HEK293 (cell line): ENCODE results near the gene SLF2.
A peak's percentile ranks its signal among the peaks of the same experiment; 100 is the strongest.

Experiments used
- CTCF ChIA-PET: fragments of 350-600 bp; formaldehyde crosslinking; extraction: SDS; loops from one replicate; lab custom pipeline; 2021; ENCODE audit warnings: antibody characterized with exemption; lab: Yijun Ruan, JAX
- POLR2A ChIA-PET: fragments of 300-600 bp; formaldehyde crosslinking; extraction: SDS; loops from one replicate; lab custom pipeline; 2020; ENCODE audit warnings: antibody characterized with exemption, inconsistent platforms; lab: Yijun Ruan, JAX
- H3K27ac ChIP-seq: fragments of 200-500 bp; sonication (Bioruptor generic); 2 replicates; pipeline ENCODE4 v1.5.1; 2014; ENCODE audit warnings: low read depth, low read length, control low read depth, inconsistent platforms; ENCODE audit errors: extremely low read depth
- H3K36me3 ChIP-seq, 2 experiments: fragments of 200-500 bp in 1 of 2; sonication (Bioruptor generic) in 1 of 2; 1 replicate in 1 of 2; 2 replicates in 1 of 2; pipeline ENCODE4 v1.5.1; 2014 to 2017; ENCODE audit warnings: inconsistent platforms in 2 of 2, low read length in 2 of 2; ENCODE audit not compliant: control insufficient read depth in 2 of 2, insufficient read depth in 1 of 2
- H3K4me1 ChIP-seq: fragments of 200-500 bp; sonication (Bioruptor generic); 2 replicates; pipeline ENCODE4 v1.5.1; 2014; ENCODE audit warnings: mild to moderate bottlenecking, low read length, inconsistent platforms; ENCODE audit not compliant: control insufficient read depth, insufficient read depth
- H3K4me3 ChIP-seq: 2 replicates; pipeline ENCODE4 v1.5.1; 2011; ENCODE audit warnings: low read depth, mild to moderate bottlenecking, control low read depth, low read length, moderate library complexity
- H3K9me3 ChIP-seq: fragments of 200-500 bp; sonication (Bioruptor generic); 2 replicates; pipeline ENCODE4 v1.5.1; 2014; ENCODE audit warnings: low read depth, low read length, inconsistent platforms; ENCODE audit not compliant: control insufficient read depth, insufficient read depth
- BCL11A ChIP-seq: fragments of 450-650 bp; formaldehyde crosslinking; IDR thresholded peaks from 2 replicates; pipeline ENCODE4 v1.5.1; 2016; ENCODE audit warnings: low read depth, missing biosample characterization, missing genetic modification characterization
- KLF16 ChIP-seq: fragments of 450-650 bp; formaldehyde crosslinking; IDR thresholded peaks from 2 replicates; pipeline ENCODE4 v1.5.1; 2017; ENCODE audit warnings: missing biosample characterization, missing genetic modification characterization
- KLF7 ChIP-seq: fragments of 450-650 bp; formaldehyde crosslinking; IDR thresholded peaks from 2 replicates; pipeline ENCODE4 v1.5.1; 2016; ENCODE audit warnings: missing biosample characterization, missing genetic modification characterization, borderline replicate concordance
- PRDM10 ChIP-seq: fragments of 450-650 bp; formaldehyde crosslinking; IDR thresholded peaks from 2 replicates; pipeline ENCODE4 v1.5.1; 2016; ENCODE audit warnings: missing biosample characterization, missing genetic modification characterization
- PRDM4 ChIP-seq: fragments of 450-650 bp; formaldehyde crosslinking; IDR thresholded peaks from 2 replicates; pipeline ENCODE4 v1.5.1; 2017; ENCODE audit warnings: missing biosample characterization, missing genetic modification characterization
- REPIN1 ChIP-seq: fragments of 450-650 bp; formaldehyde crosslinking; IDR thresholded peaks from 2 replicates; pipeline ENCODE4 v1.5.1; 2017; ENCODE audit warnings: missing biosample characterization, missing genetic modification characterization, low read depth
- SP2 ChIP-seq: fragments of 450-650 bp; formaldehyde crosslinking; IDR thresholded peaks from 2 replicates; pipeline ENCODE4 v1.5.1; 2016; ENCODE audit warnings: missing biosample characterization, missing genetic modification characterization
- ZBTB20 ChIP-seq: fragments of 450-650 bp; formaldehyde crosslinking; IDR thresholded peaks from 2 replicates; pipeline ENCODE4 v1.5.1; 2016; ENCODE audit warnings: missing biosample characterization, missing genetic modification characterization
- ZBTB21 ChIP-seq: fragments of 450-650 bp; formaldehyde crosslinking; IDR thresholded peaks from 2 replicates; pipeline ENCODE4 v1.5.1; 2017; ENCODE audit warnings: missing biosample characterization, missing genetic modification characterization
- ZBTB26 ChIP-seq: fragments of 450-650 bp; formaldehyde crosslinking; optimal IDR thresholded peaks from 2 replicates; pipeline ENCODE3; 2016; ENCODE audit warnings: missing biosample characterization, mild to moderate bottlenecking, missing genetic modification characterization
- ZEB2 ChIP-seq: fragments of 450-650 bp; formaldehyde crosslinking; IDR thresholded peaks from 2 replicates; pipeline ENCODE4 v1.5.1; 2016; ENCODE audit warnings: missing biosample characterization, missing genetic modification characterization
- ZNF132 ChIP-seq: fragments of 450-650 bp; formaldehyde crosslinking; IDR thresholded peaks from 2 replicates; pipeline ENCODE4 v1.5.1; 2017; ENCODE audit warnings: missing biosample characterization, missing genetic modification characterization, borderline replicate concordance
- ZNF184 ChIP-seq: fragments of 450-650 bp; IDR thresholded peaks from 2 replicates; pipeline ENCODE4 v1.5.1; 2018; ENCODE audit warnings: missing biosample characterization, mild to moderate bottlenecking, missing genetic modification characterization
- ZNF324 ChIP-seq: fragments of 450-650 bp; formaldehyde crosslinking; IDR thresholded peaks from 2 replicates; pipeline ENCODE4 v1.5.1; 2016; ENCODE audit warnings: missing biosample characterization, missing genetic modification characterization
- ZNF335 ChIP-seq: fragments of 450-650 bp; formaldehyde crosslinking; conservative IDR thresholded peaks from 2 replicates; pipeline ENCODE4 v1.5.1; 2016; ENCODE audit warnings: missing biosample characterization, missing genetic modification characterization
- ZNF37A ChIP-seq: fragments of 450-650 bp; IDR thresholded peaks from 2 replicates; pipeline ENCODE4 v1.5.1; 2018; ENCODE audit warnings: missing biosample characterization, missing genetic modification characterization
- ZNF473 ChIP-seq: fragments of 450-650 bp; formaldehyde crosslinking; IDR thresholded peaks from 2 replicates; pipeline ENCODE4 v1.5.1; 2017; ENCODE audit warnings: missing biosample characterization, missing genetic modification characterization
- ZNF521 ChIP-seq: fragments of 450-650 bp; formaldehyde crosslinking; IDR thresholded peaks from 2 replicates; pipeline ENCODE4 v1.5.1; 2017; ENCODE audit warnings: missing biosample characterization, mild to moderate bottlenecking, missing genetic modification characterization
- ZNF560 ChIP-seq: fragments of 450-650 bp; formaldehyde crosslinking; IDR thresholded peaks from 2 replicates; pipeline ENCODE4 v1.5.1; 2017; ENCODE audit warnings: missing biosample characterization, missing genetic modification characterization, borderline replicate concordance
- ZNF600 ChIP-seq: fragments of 450-650 bp; formaldehyde crosslinking; IDR thresholded peaks from 2 replicates; pipeline ENCODE4 v1.5.1; 2016; ENCODE audit warnings: missing biosample characterization, missing genetic modification characterization
- ZSCAN23 ChIP-seq: fragments of 450-650 bp; formaldehyde crosslinking; IDR thresholded peaks from 2 replicates; pipeline ENCODE4 v1.5.1; 2016; ENCODE audit warnings: missing biosample characterization, missing genetic modification characterization
- ZSCAN30 ChIP-seq: fragments of 450-650 bp; IDR thresholded peaks from 2 replicates; pipeline ENCODE4 v1.5.1; 2018; ENCODE audit warnings: missing biosample characterization, mild to moderate bottlenecking, missing genetic modification characterization, moderate library complexity
- TF ChIP-seq, protein P1 (sequence below): fragments of 450-650 bp; formaldehyde crosslinking; IDR thresholded peaks from 2 replicates; pipeline ENCODE4 v1.5.0; 2017; ENCODE audit warnings: missing biosample characterization, missing genetic modification characterization, borderline replicate concordance
- TF ChIP-seq, protein P2 (sequence below): fragments of 450-650 bp; formaldehyde crosslinking; IDR thresholded peaks from 2 replicates; pipeline ENCODE4 v1.5.1; 2016; ENCODE audit warnings: missing biosample characterization, missing genetic modification characterization

The SLF2 gene

GRCh38 chr10:100997360-100998182, 84.8 kb downstream of the SLF2 start:
- H3K4me3 ChIP-seq = peak overlapping the region; percentile 57
- peaks cover 3 to 37% of the 10 kb centered on the region in 2 experiments for H3K36me3 ChIP-seq
- peaks cover 8% of the 10 kb centered on the region for H3K4me1 ChIP-seq
- H3K27ac ChIP-seq = peak overlapping the region; percentile 94
- ChIA-PET CTCF (interaction anchor here (0.6 to 16.6 kb wide), 31 partner anchors 9 to 1190 kb away, joined by 3 to 274 read pairs (median 4); partner anchors contain the start of genes MRPL43 and TWNK), POLR2A (interaction anchor here (0.6 to 2.4 kb wide), 13 partner anchors 9 to 514 kb away, joined by 3 to 14 read pairs (median 4); partner anchors contain the start of genes PDZD7 and SFXN3)
- no peaks in the 10 kb centered on the region for H3K9me3 ChIP-seq
- peak; percentile 46; the same call in 1 of the 2 replicates for TF ChIP-seq ZNF184 (tag by site-specific recombination)
- TF ChIP-seq PRDM10 (tag by site-specific recombination) = peak; percentile 85
- 0 out of 2 replicates have a peak, but pooled peaks have one; percentile 18 for TF ChIP-seq BCL11A (tag by site-specific recombination)
- TF ChIP-seq ZNF324 (tag by site-specific recombination) = 0 out of 2 replicates have a peak, but pooled peaks have one; percentile 13
- peak; percentile 13; the same call in 1 of the 2 replicates for TF ChIP-seq KLF7
- TF ChIP-seq ZBTB20 (tag by site-specific recombination) = peak; percentile 89
- TF ChIP-seq ZNF521 = no peak
- TF ChIP-seq ZSCAN30 (tag by site-specific recombination) = peak; percentile 96
- no peak for TF ChIP-seq REPIN1 (tag by site-specific recombination)
- no peak for TF ChIP-seq ZNF473 (tag by site-specific recombination)
- TF ChIP-seq, protein P1, sequence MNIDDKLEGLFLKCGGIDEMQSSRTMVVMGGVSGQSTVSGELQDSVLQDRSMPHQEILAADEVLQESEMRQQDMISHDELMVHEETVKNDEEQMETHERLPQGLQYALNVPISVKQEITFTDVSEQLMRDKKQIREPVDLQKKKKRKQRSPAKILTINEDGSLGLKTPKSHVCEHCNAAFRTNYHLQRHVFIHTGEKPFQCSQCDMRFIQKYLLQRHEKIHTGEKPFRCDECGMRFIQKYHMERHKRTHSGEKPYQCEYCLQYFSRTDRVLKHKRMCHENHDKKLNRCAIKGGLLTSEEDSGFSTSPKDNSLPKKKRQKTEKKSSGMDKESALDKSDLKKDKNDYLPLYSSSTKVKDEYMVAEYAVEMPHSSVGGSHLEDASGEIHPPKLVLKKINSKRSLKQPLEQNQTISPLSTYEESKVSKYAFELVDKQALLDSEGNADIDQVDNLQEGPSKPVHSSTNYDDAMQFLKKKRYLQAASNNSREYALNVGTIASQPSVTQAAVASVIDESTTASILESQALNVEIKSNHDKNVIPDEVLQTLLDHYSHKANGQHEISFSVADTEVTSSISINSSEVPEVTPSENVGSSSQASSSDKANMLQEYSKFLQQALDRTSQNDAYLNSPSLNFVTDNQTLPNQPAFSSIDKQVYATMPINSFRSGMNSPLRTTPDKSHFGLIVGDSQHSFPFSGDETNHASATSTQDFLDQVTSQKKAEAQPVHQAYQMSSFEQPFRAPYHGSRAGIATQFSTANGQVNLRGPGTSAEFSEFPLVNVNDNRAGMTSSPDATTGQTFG = no peak
- TF ChIP-seq ZNF560 = no peak
- TF ChIP-seq, protein P2, sequence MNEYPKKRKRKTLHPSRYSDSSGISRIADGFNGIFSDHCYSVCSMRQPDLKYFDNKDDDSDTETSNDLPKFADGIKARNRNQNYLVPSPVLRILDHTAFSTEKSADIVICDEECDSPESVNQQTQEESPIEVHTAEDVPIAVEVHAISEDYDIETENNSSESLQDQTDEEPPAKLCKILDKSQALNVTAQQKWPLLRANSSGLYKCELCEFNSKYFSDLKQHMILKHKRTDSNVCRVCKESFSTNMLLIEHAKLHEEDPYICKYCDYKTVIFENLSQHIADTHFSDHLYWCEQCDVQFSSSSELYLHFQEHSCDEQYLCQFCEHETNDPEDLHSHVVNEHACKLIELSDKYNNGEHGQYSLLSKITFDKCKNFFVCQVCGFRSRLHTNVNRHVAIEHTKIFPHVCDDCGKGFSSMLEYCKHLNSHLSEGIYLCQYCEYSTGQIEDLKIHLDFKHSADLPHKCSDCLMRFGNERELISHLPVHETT (tag by site-specific recombination) = peak; percentile 78
- TF ChIP-seq ZEB2 (tag by site-specific recombination) = peak; percentile 88
- TF ChIP-seq ZNF335 (tag by site-specific recombination) = peak; percentile 60; the same call in 1 of the 2 replicates
- 0 out of 2 replicates have a peak, but pooled peaks have one; percentile 36 for TF ChIP-seq ZSCAN23 (tag by site-specific recombination)
- TF ChIP-seq ZNF600 = peak; percentile 81
- TF ChIP-seq ZNF37A (tag by site-specific recombination) = no peak
- no peak for TF ChIP-seq ZNF132 (tag by site-specific recombination)
- TF ChIP-seq SP2 (tag by site-specific recombination) = peak; percentile 80
- peak; percentile 12; the same call in 1 of the 2 replicates for TF ChIP-seq PRDM4 (tag by site-specific recombination)
- peak; percentile 96 for TF ChIP-seq ZBTB26 (tag by site-specific recombination)
- TF ChIP-seq ZBTB21 = no peak
- TF ChIP-seq KLF16 (tag by site-specific recombination) = 0 out of 2 replicates have a peak, but pooled peaks have one; percentile 41
